NCI-H510A treated with DMSO at 0.1 percent for 48 hours (cell line): ENCODE results near the gene EFL1.
"Not testable (repeated sequence)": the region's sequence is repeated elsewhere in the genome, so short reads cannot be mapped to it uniquely, and the experiment has no call there.

ENCODE experiments used
- DNase-seq: peaks from one replicate; lab custom pipeline; 2025; lab: John Stamatoyannopoulos, UW

EFL1 gene

DNA sequence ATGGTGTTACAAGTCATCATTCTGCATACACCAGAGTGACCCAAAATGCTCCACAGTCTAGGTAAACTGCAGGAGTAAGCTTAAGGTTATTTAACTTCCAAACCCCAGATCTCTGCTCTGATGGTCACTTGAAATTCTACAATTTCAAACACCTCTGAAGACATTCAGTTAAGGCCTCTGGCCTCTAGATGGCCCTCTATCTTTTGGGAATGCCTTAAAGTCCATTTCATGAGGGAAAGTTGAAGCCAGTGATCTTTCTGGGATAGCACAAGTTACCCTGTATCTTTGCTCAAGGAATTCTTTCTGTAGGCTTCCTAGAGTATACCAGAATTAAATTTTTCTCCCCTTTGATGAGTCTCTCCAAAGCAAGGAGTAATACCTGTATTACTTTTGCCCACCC lies 18.7 kb upstream of the EFL1 start:
- not testable (repeated sequence) for DNase-seq

DNA sequence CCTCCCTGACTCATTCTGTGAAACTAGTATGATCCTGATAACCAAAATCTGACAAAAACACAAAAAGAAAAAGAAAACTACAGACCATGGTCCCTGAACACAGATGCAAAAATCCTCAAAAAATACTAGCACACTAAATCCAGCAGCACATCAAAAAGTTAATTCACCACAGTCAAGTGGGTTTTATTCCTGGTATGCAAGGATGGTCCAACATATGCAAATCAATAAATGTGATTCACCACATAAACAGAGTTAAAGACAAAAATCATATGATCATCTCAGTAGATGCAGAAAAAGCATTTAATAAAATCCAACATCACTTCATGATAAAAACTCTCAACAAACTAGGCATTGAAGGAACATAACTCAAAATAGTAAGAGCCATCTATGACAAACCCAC lies 12.9 kb upstream of the EFL1 start:
- DNase-seq: no peak

DNA sequence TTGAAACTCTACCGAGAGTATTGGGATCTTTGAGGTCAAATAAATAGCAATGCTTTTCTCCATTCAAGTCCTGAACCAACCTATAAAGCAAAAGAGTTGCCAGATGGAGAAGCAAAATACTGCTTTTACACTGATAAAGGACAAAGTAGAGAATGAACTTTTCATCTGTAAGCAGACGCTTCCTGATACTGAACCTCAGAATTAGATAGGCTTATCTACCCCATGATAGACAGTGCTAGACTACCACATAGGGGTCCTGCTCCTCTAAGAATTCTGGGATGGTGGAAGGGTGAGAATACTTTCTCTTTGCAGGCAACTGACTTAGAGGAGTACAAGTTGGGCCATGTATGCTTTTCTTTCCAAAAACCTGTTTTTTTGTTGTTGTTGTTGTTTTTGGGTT lies 9.6 kb upstream of the EFL1 start:
- DNase-seq: no peak

- peak; percentile 30 for DNase-seq
Measured at GRCh38 chr15:82268454-82268853, 5.9 kb upstream of the EFL1 start.

DNA sequence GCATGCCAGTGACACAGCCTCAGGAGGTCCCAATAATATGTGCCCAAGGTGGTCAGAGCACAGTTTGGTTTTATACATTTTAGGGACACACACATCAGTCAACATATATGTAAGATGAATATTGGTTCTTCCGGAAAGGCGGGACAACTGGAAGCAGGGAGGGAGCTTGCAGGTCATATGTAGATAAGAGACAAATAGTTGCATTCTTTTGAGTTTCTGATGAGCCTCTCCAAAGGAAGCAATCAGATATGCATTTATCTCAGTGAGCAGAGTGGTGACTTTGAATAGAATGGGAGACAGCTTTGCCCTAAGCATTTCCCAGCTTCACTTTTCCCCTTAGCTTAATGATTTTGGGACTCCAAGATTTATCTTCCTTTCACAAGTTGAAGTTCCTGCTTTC lies 4.6 kb upstream of the EFL1 start:
- not testable (repeated sequence) for DNase-seq

DNA sequence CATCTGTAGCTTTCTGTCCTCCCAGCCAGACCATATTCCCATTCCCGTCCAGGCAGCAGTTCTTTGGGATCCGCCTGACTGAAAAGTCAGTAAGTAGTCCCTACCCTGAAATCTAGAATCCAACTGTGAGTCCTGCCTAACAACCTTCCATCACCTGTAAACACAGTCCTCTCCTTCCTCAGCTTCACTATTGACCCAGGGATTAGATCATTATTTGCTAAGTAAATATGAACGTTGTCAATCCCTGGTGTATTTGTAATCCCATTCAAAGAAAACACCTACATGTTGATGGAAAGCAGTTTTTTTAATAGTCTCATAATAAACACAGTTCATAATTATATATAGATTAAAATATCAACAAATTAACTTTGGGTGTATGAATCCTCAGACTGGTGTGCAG lies 816 bp upstream of the EFL1 start:
- peak; percentile 71 for DNase-seq

- DNase-seq: not testable (repeated sequence)
Measured at GRCh38 chr15:82261566-82262421, 740 bp downstream of the EFL1 start.

DNA sequence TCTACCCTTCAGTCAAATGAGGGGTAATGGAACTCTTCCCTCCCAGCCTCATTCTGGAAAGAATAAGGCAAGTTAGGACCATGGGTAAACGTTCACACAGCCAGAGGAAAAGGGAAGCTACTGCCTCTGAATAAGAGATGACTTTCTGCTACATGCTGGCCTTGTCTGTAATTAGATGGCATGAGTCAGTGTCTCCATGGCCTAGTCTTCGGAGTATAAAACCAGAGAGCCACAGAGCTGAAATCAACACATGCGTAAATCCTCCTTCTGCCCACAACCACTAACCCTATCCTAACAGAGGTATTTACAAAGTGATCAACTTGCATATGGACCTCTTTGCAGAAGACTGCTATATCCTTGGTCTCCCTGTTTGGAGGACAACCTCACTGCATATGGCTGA lies 14.3 kb downstream of the EFL1 start:
- not testable (repeated sequence) for DNase-seq

GRCh38 chr15:82245956-82246355 lies 16.6 kb downstream of the EFL1 start:
- not testable (repeated sequence) for DNase-seq

GRCh38 chr15:82243644-82244043 lies 18.9 kb downstream of the EFL1 start:
- not testable (repeated sequence) for DNase-seq

DNA sequence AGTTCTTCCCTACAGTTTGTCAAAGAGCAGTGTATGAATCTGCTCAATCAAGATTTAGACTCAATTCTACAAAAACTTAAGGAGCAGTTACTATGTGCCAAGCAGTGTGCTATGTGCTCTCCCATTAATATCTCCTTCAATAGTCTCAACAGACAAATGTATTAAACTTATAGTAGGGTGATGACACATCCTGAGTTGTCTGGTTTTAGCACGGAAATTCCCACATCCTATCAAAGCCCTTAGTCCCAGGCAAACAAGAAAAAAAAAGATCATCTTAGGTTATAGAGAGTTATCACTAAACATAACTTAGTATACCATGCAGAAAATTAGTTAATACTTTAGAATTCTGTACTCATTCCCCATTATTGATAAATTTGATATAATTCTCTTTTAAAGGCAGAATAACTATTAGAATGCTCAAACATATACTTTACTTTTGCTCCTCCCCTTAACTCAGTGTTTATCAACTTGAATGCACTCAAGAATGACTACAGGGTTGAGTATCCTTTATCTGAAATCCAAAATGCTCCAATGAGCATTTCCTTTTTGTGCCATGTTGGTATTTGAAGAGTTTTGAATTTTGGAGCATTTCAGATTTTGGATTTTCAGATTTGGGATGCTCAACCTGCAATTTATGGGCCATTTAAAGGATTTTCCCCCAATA lies 20.6 kb downstream of the EFL1 start:
- DNase-seq: not testable (repeated sequence)

DNA sequence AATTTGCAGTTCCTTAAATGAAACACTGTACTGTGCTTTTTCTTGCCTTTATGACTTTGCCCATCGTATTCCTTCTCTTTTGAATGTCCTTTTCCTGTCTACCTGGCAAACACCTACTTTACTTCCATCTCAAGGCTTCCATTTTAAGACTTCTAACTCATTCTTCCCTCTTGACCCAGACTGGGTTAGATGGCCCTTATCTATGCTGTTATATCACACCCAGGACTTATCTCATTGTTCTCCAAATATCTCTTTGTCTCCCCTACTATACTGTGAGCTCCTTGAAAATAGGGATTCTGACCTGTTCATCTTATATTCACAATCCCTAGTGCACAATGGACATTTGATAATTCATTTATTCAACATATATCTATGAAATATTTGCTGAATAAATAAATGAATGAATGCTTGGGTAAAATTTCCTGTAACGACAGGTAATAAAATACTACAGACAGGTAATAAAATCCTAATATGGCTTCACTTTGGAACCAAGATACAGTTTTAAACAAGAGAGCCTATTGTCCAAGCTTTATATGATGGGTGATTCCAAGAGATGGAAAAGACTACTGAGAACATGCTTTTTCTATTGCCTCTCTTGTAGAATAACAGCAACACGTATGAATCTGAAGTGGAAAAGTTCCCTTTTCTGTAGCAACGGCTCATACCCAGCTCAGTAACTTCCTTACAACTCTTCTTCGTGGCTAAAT lies 22.7 kb downstream of the EFL1 start:
- no peak for DNase-seq

GRCh38 chr15:82237944-82238534 lies 24.5 kb downstream of the EFL1 start:
- not testable (repeated sequence) for DNase-seq

GRCh38 chr15:82231842-82232241 lies 30.7 kb downstream of the EFL1 start:
- DNase-seq: no peak

DNA sequence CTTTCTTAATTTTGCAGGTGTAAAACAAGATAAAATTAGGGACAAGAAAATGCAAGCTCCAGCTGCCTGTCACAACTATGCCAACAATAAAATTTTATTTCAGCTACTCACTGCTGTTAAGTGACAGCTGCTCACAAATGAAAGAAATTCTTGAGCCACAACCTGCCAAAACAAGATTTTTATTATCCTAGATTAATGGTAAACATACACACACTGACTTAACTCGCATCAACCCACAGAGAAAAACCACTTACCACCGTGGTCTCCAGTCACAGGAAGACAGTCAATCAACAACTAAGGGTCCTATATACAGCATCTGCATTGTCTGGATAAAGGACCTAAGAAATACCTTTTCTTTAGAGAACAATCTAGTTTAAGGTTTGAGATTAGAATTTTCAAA lies 31.3 kb downstream of the EFL1 start:
- no peak for DNase-seq

GRCh38 chr15:82228750-82229149 lies 33.8 kb downstream of the EFL1 start:
- DNase-seq: no peak

GRCh38 chr15:82221535-82221934 lies 41.0 kb downstream of the EFL1 start:
- not testable (repeated sequence) for DNase-seq

GRCh38 chr15:82216092-82216491 lies 46.4 kb downstream of the EFL1 start:
- not testable (repeated sequence) for DNase-seq

DNA sequence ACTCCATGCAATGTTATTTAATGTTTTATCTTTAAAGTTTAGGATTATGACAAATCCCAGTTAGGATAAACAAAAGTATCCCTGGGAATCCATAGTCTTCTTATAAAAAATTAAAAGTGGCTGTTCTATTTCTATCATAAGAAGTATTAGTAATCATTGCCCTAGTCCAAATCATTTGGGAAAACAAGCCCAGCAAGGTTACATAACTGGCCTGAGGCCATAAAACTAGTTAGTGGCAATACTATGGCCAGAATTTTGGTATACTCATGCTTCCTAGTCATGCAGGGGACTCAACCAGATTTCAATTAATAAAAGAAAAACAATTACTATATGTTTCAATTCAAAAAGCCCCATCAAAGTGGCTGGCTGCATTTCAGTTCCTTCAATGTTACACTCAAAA lies 50.3 kb downstream of the EFL1 start:
- not testable (repeated sequence) for DNase-seq

DNA sequence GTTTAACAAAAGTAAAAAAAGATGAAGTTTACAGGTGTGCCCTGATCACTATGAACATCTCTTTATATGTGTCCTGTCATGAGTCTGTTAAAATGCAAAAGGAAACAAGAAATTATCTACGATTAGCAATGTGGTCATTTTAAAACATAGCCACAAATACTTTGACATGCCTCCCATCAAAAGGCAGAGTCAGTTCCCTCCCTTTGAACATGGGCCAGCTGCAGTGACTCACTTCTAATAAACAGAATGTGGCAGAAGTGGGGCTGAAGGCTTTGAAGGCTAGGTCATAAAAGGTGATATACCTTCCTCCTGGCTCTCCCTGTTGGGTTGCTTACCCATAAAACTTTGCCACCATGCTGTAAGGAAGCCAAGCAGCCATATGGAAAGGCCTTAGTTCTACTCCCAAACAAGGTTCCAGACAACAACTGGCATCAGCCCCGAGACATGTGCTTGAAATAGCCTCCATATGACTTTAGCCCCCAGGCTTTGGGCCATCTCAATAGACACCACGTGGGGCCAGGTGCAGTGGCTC lies 52.4 kb downstream of the EFL1 start:
- DNase-seq: not testable (repeated sequence)

- DNase-seq: not testable (repeated sequence)
Measured at GRCh38 chr15:82204575-82204974, 58.0 kb downstream of the EFL1 start.
